GM12874 (cell line): Measurements from ENCODE around the gene NIPAL1.

Experiments
- CTCF ChIP-seq: IDR thresholded peaks from 2 replicates; pipeline ENCODE4 v1.5.1; 2011; ENCODE audit warnings: low read depth, mild to moderate bottlenecking, control low read depth, low read length, moderate library complexity; ENCODE audit not compliant: insufficient read depth

Gene NIPAL1

GRCh38 chr4:48046059-48046458 is 29.5 kb downstream of the NIPAL1 start:
- no peak for TF ChIP-seq CTCF

- no peak for TF ChIP-seq CTCF
These were observed 30.9 kb downstream of the NIPAL1 start for GRCh38 chr4:48047421-48047844.

DNA sequence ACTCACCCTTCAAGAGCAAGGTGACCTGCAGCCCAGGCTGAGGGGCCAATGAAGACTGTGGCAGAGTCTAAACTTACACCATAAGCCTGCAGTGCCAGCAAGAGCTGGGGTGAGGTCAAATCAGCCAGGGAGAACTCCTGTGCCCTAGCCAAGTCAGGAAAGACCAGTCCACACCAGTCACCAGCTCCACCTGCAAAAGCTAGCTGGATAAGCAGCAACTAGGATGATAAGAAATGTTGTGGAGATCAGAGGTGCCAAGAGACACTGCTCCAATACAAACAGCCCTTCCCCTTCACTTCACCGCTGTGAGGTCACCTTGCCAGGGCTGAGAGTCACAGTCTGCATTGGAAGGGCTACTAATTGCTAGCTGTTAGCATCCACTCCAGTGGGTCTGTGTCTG is 31.3 kb downstream of the NIPAL1 start:
- TF ChIP-seq CTCF, result no peak

- TF ChIP-seq CTCF, result no peak
These were observed 32.9 kb downstream of the NIPAL1 start for GRCh38 chr4:48049483-48049882.

GRCh38 chr4:48051078-48051477 is 34.5 kb downstream of the NIPAL1 start:
- no peak for TF ChIP-seq CTCF

DNA sequence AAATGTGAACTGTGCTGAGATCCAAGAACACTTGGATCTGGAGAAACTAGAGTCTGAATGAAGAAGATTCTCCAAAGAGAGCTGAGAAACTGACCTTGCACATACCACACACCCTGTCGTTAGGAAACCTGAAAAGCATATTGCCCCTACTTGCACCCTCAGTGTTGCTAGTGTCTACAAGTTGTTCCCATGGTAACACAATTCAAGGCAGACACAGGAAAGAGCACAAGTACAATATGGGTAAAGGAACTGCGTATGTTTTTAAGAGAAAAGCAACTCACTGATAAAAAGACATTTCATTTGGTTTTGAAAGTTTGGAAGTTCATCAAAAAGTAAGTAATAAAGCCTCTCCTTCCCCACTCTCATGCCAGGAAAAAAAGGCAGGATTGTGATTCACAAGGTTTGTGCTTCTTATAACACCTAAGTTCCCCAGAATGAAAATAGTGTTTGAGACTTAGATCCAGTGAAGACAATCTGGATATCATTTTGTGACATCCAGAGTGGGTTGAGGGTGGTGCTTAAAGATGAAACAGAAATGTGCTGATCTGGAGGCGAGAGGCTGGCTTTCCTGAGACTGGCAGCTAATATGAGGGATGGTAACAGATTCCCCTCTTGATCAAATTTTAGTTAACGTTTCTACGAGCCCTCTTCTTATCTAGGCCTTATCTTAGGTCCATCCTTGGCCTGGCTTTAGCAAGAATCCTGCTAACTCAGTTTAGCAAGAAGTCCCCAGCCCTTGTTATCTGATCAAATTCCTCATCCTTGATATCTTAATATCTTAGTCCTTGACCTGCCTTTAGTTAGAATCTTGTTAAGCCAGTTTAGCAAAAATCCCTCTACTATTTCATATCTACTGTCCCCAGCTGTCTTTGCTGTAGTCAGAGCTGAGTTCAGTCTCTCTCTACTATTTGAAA is 42.3 kb downstream of the NIPAL1 start:
- no peak for TF ChIP-seq CTCF

- no peak for TF ChIP-seq CTCF
These were observed 47.8 kb downstream of the NIPAL1 start for GRCh38 chr4:48064349-48064748.
